HepG2 (cell line): ENCODE results near the gene ZNF513. TPM values are rescaled to one million over a fixed set of nuclear protein-coding genes. Genes with fewer than 3 reads are reported as not detected.
A peak's percentile ranks its signal among the peaks of the same experiment; 100 is the strongest.

Source experiments
- DMAP1 ChIP-seq: IDR thresholded peaks from 2 replicates; pipeline ENCODE4 v1.6.1; 2016
- ETV6 ChIP-seq: sonication (generic); formaldehyde crosslinking; conservative IDR thresholded peaks from 2 replicates; pipeline ENCODE4 v1.4.0; 2020; ENCODE audit warnings: missing genetic modification reagents
- HIC2 ChIP-seq: sonication (generic); formaldehyde crosslinking; IDR thresholded peaks from 2 replicates; pipeline ENCODE4 v1.9.0; 2022; ENCODE audit warnings: low read depth, missing genetic modification reagents
- IRF2 ChIP-seq: IDR thresholded peaks from 2 replicates; pipeline ENCODE4 v1.6.1; 2018; ENCODE audit warnings: missing genetic modification reagents, missing compliant biosample characterization
- KDM5A ChIP-seq: fragments of 200-600 bp; sonication (generic); IDR thresholded peaks from 2 replicates; pipeline ENCODE4 v1.7.0; 2018; ENCODE audit warnings: antibody characterized with exemption, mild to moderate bottlenecking, low read length, borderline replicate concordance
- KMT2B ChIP-seq: IDR thresholded peaks from 2 replicates; pipeline ENCODE4 v1.6.1; 2016; ENCODE audit warnings: missing genetic modification reagents, missing compliant biosample characterization
- MXI1 ChIP-seq: IDR thresholded peaks from 3 replicates; pipeline ENCODE4 v1.6.1; 2012; ENCODE audit warnings: low read depth, low read length, inconsistent platforms, borderline replicate concordance
- MYPOP ChIP-seq: sonication (generic); formaldehyde crosslinking; IDR thresholded peaks from 2 replicates; pipeline ENCODE4 v1.8.1; 2023; ENCODE audit warnings: mild to moderate bottlenecking, moderate library complexity, missing genetic modification reagents
- MZF1 ChIP-seq: sonication (generic); formaldehyde crosslinking; IDR thresholded peaks from 2 replicates; pipeline ENCODE4 v1.8.1; 2023; ENCODE audit warnings: mild to moderate bottlenecking, missing genetic modification reagents, borderline replicate concordance
- PHF8 ChIP-seq: sonication (generic); formaldehyde crosslinking; IDR thresholded peaks from 2 replicates; pipeline ENCODE4 v1.5.0; 2020; ENCODE audit warnings: missing genetic modification reagents
- REXO4 ChIP-seq: sonication (generic); formaldehyde crosslinking; IDR thresholded peaks from 2 replicates; pipeline ENCODE4 v1.8.0; 2022; ENCODE audit warnings: missing genetic modification reagents, mild to moderate bottlenecking, borderline replicate concordance
- SALL1 ChIP-seq: sonication (generic); formaldehyde crosslinking; IDR thresholded peaks from 2 replicates; pipeline ENCODE4 v1.8.0; 2022; ENCODE audit warnings: mild to moderate bottlenecking, missing genetic modification reagents
- SETDB1 ChIP-seq: sonication (generic); formaldehyde crosslinking; IDR thresholded peaks from 2 replicates; pipeline ENCODE4 v1.5.1; 2020; ENCODE audit warnings: missing genetic modification reagents, mild to moderate bottlenecking, borderline replicate concordance
- TFDP2 ChIP-seq: sonication (generic); formaldehyde crosslinking; IDR thresholded peaks from 2 replicates; pipeline ENCODE4 v1.4.0; 2020; ENCODE audit warnings: missing genetic modification reagents
- ZBTB3 ChIP-seq: sonication (generic); formaldehyde crosslinking; IDR thresholded peaks from 2 replicates; pipeline ENCODE4 v1.4.0; 2020; ENCODE audit warnings: low read depth, mild to moderate bottlenecking, moderate library complexity, missing genetic modification reagents, borderline replicate concordance
- ZNF138 ChIP-seq: sonication (generic); formaldehyde crosslinking; IDR thresholded peaks from 2 replicates; pipeline ENCODE4 v1.5.0; 2020; ENCODE audit warnings: mild to moderate bottlenecking, low read depth, missing genetic modification reagents
- ZNF180 ChIP-seq: sonication (generic); formaldehyde crosslinking; IDR thresholded peaks from 2 replicates; pipeline ENCODE4 v1.4.0; 2020; ENCODE audit warnings: low read depth, missing genetic modification reagents, borderline replicate concordance
- ZNF253 ChIP-seq: sonication (generic); formaldehyde crosslinking; IDR thresholded peaks from 2 replicates; pipeline ENCODE4 v1.8.0; 2022; ENCODE audit warnings: mild to moderate bottlenecking, missing genetic modification reagents, borderline replicate concordance
- ZNF343 ChIP-seq: sonication (generic); formaldehyde crosslinking; IDR thresholded peaks from 2 replicates; pipeline ENCODE4 v1.4.0; 2020; ENCODE audit warnings: mild to moderate bottlenecking, missing genetic modification reagents
- ZNF510 ChIP-seq: sonication (generic); formaldehyde crosslinking; IDR thresholded peaks from 2 replicates; pipeline ENCODE4 v1.4.0; 2020; ENCODE audit warnings: low read depth, mild to moderate bottlenecking, missing genetic modification reagents
- ZNF549 ChIP-seq: sonication (generic); formaldehyde crosslinking; IDR thresholded peaks from 2 replicates; pipeline ENCODE4 v1.5.0; 2020; ENCODE audit warnings: missing genetic modification reagents
- ZNF550 ChIP-seq: sonication (generic); formaldehyde crosslinking; IDR thresholded peaks from 2 replicates; pipeline ENCODE4 v1.4.0; 2020; ENCODE audit warnings: mild to moderate bottlenecking, missing genetic modification reagents, borderline replicate concordance
- ZNF607 ChIP-seq: sonication (generic); formaldehyde crosslinking; IDR thresholded peaks from 2 replicates; pipeline ENCODE4 v1.5.1; 2020; ENCODE audit warnings: missing genetic modification reagents, mild to moderate bottlenecking, borderline replicate concordance
- ZNF850 ChIP-seq: sonication (generic); formaldehyde crosslinking; conservative IDR thresholded peaks from 2 replicates; pipeline ENCODE4 v1.9.0; 2021; ENCODE audit warnings: mild to moderate bottlenecking, missing genetic modification reagents
- polyA plus RNA-seq, 8 experiments: library from polyadenylated mRNA; depleted of rRNA in 3 of 8; stranded (reverse) in 7 of 8; unstranded in 1 of 8; fragments of >200 nt; fragmentation: Illumina TruSeq in 4 of 8; extraction: Trizol in 4 of 8; gene quantifications; 2 replicates each; pipeline versions ENCODE4 v1.2.1 to v1.2.3, GENCODE V29; 2011 to 2016; ENCODE audit warnings: low read depth in 4 of 8, missing spikeins in 1 of 8, mixed read lengths in 1 of 8; ENCODE audit not compliant: insufficient read depth in 1 of 8
- total RNA-seq, 5 experiments: library from RNA; depleted of rRNA; stranded (reverse); fragments of >200 nt; fragmentation: Illumina TruSeq; extraction: Trizol; gene quantifications; 2 replicates each; pipeline ENCODE4 v1.2.3, GENCODE V29; 2016; ENCODE audit warnings: low read depth in 1 of 5
- TF ChIP-seq, protein P1 (sequence below): sonication (generic); formaldehyde crosslinking; IDR thresholded peaks from 2 replicates; pipeline ENCODE4 v1.8.0; 2022; ENCODE audit warnings: mild to moderate bottlenecking, missing genetic modification reagents, moderate library complexity

The ZNF513 gene
- total and polyA plus RNA-seq, 2 of the 13 experiments (the other 11 are each of a cell fraction or from before 2014, with no cell fraction given) = 4.9 to 6.3 TPM

DNA sequence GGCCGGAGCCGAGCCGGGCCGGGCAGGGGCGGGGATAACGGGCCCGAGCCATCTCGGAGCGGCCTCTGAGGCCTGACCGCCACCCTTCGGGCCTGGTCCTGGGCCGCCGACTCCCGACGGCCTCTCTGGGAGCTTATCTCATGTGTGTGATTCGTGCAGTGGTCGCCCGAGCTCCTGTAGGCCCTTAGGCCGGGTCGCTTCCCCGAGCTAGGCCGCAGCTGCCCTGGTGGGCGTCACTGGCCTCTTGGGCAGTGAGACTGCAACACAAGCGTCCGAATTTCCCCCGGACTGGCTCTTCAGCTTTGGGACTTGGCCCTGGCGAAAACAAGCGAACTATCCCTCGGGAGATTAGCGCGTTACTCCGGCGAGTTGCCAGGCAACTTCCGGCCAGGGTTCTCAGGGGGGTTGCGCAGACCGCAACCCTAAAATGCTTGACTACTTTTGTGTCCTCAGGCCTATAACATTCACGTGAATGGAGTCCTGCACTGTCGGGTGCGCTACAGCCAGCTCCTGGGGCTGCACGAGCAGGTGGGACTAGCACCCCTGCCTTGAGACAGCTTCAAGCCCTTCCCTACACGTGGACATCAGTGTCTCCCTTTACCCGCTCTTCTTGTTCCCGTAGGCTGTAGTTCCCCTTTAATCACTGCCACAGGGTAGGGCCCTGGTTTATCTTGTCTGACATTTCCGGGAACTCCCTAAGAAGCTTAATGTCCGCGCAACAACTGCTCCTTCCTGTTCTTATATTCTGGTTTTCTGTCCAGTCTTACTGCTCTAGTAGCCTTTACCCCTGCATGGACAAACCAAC, 9.5 kb downstream of the ZNF513 start (continued):
- peak; percentile 14; the same call in 1 of the 2 replicates for TF ChIP-seq SALL1 (CRISPR knock-in tag)
- TF ChIP-seq KMT2B (CRISPR knock-in tag) = no peak
- no peak for TF ChIP-seq SETDB1 (CRISPR knock-in tag)
- peak; percentile 74 for TF ChIP-seq ZNF607 (CRISPR knock-in tag)
- TF ChIP-seq HIC2 (CRISPR knock-in tag) = 0 out of 2 replicates have a peak, but pooled peaks have one; percentile 11
- 0 out of 2 replicates have a peak, but pooled peaks have one; percentile 36 for TF ChIP-seq ZNF550 (CRISPR knock-in tag)
- no peak for TF ChIP-seq MYPOP (CRISPR knock-in tag)
- peak; percentile 69; the same call in 2 of the 3 replicates for TF ChIP-seq MXI1
- TF ChIP-seq ZBTB3 (CRISPR knock-in tag) = peak; percentile 81; the same call in 1 of the 2 replicates
- TF ChIP-seq ZNF343 (CRISPR knock-in tag) = no peak; the same call in 1 of the 2 replicates
- peak; percentile 93; the same call in 1 of the 2 replicates for TF ChIP-seq ZNF253 (CRISPR knock-in tag)
- TF ChIP-seq ZNF180 (CRISPR knock-in tag) = no peak
- TF ChIP-seq PHF8 (CRISPR knock-in tag) = peak; percentile 5
- peak; percentile 23; the same call in 1 of the 2 replicates for TF ChIP-seq KDM5A
- TF ChIP-seq, protein P1, sequence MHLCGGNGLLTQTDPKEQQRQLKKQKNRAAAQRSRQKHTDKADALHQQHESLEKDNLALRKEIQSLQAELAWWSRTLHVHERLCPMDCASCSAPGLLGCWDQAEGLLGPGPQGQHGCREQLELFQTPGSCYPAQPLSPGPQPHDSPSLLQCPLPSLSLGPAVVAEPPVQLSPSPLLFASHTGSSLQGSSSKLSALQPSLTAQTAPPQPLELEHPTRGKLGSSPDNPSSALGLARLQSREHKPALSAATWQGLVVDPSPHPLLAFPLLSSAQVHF = peak; percentile 70; the same call in 1 of the 2 replicates
- TF ChIP-seq IRF2 (CRISPR knock-in tag) = no peak
- TF ChIP-seq ZNF850 (CRISPR knock-in tag) = no peak
- no peak for TF ChIP-seq ZNF549 (CRISPR knock-in tag)
- 0 out of 2 replicates have a peak, but pooled peaks have one; percentile 40 for TF ChIP-seq ETV6
- 0 out of 2 replicates have a peak, but pooled peaks have one; percentile 23 for TF ChIP-seq ZNF510
- no peak for TF ChIP-seq DMAP1
- peak; percentile 11; the same call in 1 of the 2 replicates for TF ChIP-seq ZNF138 (CRISPR knock-in tag)
- peak; percentile 43 for TF ChIP-seq TFDP2 (CRISPR knock-in tag)
- TF ChIP-seq REXO4 = 0 out of 2 replicates have a peak, but pooled peaks have one; percentile 75
- 0 out of 2 replicates have a peak, but pooled peaks have one; percentile 13 for TF ChIP-seq MZF1
